PFSK-1 (cell line): ENCODE measurements around the gene TOGARAM2.

Source experiments
- FOXP2 ChIP-seq: optimal IDR thresholded peaks from 2 replicates; pipeline ENCODE3; 2011; ENCODE audit warnings: borderline replicate concordance, control low read depth, inconsistent platforms; ENCODE audit not compliant: insufficient read depth; ENCODE audit errors: extremely low read length, extremely low read depth
- POLR2AphosphoS5 ChIP-seq: IDR thresholded peaks from 2 replicates; pipeline ENCODE4 v1.6.1; 2012; ENCODE audit warnings: low read depth, mild to moderate bottlenecking, control low read depth, low read length, moderate library complexity
- REST ChIP-seq, 2 experiments: IDR thresholded peaks; 2 replicates each; pipeline versions ENCODE4 v1.6.1 to v1.8.0; 2011 to 2012; ENCODE audit warnings: low read depth in 2 of 2, low read length in 2 of 2, control low read depth in 1 of 2, inconsistent platforms in 1 of 2, mild to moderate bottlenecking in 1 of 2, moderate library complexity in 1 of 2; ENCODE audit not compliant: insufficient read depth in 1 of 2
- SIN3A ChIP-seq: IDR thresholded peaks from 2 replicates; pipeline ENCODE4 v1.6.1; 2012; ENCODE audit warnings: mild to moderate bottlenecking, low read length, moderate library complexity, borderline replicate concordance; ENCODE audit not compliant: insufficient read depth
- TAF1 ChIP-seq: IDR thresholded peaks from 2 replicates; pipeline ENCODE4 v1.6.1; 2012; ENCODE audit warnings: low read length, control low read depth, borderline replicate concordance; ENCODE audit not compliant: insufficient read depth

DNA sequence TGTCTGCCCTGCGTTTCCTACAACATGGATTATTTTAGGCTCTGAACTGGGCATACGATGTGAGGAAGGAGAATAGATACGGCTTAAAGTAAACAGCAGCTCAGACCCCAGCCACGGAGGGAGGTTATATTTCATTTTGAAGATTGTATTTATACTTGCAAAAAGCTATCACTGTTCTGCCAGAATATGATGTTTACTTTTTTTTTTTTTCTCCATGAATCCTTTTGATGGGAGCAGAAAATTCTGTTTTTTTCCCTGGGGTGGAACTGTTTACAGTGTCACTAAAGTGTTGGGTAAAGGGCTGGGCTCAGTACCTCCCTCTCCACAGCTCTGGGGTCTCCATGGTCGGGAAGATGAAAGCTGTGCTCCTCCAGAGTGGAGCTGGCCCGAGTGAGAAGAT, 80.1 kb downstream of the TOGARAM2 start:
- TF ChIP-seq REST (IDR thresholded peaks at IDR 0.05; ENCODE audit: insufficient read depth in 1 of 2, low read depth in 2 of 2, low read length in 2 of 2): no peak
- TF ChIP-seq POLR2AphosphoS5: no peak
- no peak for TF ChIP-seq TAF1
- no peak for TF ChIP-seq SIN3A
- TF ChIP-seq FOXP2: no peak
